C1 segment of cervical spinal cord (tissue), 14 donors: ENCODE measurements around the gene HCAR2.
"Not testable (repeated sequence)": the region's sequence is repeated elsewhere in the genome, so short reads cannot be mapped to it uniquely, and the experiment has no call there.

Source experiments
- DNase-seq, 14 donors: peaks; one replicate each; lab custom pipeline; 2025; lab: John Stamatoyannopoulos, UW

The HCAR2 gene

DNA sequence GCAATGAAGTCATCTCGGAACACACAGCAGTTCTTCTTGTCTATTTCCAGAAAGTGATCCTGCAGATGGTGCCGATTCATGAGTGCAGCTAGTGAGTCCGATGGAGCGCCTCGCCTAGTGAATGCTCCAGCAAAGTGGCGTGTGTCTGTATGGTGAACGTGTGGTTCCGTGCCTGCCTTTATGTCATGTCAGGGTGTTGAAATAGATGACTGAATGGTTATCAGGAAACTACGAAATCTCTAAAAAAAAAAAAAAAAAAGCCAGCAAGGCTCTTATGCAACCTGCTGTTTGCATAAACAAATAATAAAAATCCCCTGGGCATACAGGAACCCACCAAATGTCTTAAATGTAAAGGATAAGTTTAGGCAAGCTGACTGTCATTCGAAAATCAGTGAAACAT is 13.5 kb upstream of the HCAR2 start, which contains the start of gene HCAR3:
TSS of gene HCAR3 (minus strand) at position 154 of the 400 bp plus-strand sequence. CDS start at position 80, 74 bp downstream.
- DNase-seq: not testable (repeated sequence)

DNA sequence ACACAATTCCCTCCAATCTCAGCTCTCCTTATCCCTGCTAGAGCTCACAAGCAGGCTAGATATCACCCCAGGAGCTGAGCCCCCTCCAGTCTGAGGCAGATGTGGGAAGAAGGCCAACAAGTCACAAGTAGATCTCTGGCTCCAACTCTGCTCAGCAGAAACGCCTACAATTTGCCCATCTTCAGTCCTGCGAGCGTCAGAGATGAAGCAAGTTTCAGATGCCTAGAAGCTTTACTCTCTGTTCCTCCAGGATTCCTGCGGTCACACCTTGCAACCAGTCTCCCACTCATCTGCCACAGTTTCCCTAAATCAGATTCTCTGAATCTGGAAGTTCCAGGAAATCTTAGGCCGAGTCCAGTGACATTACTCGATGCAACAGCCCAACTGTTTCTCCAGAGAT is 12.1 kb upstream of the HCAR2 start:
- DNase-seq: not testable (repeated sequence)

DNA sequence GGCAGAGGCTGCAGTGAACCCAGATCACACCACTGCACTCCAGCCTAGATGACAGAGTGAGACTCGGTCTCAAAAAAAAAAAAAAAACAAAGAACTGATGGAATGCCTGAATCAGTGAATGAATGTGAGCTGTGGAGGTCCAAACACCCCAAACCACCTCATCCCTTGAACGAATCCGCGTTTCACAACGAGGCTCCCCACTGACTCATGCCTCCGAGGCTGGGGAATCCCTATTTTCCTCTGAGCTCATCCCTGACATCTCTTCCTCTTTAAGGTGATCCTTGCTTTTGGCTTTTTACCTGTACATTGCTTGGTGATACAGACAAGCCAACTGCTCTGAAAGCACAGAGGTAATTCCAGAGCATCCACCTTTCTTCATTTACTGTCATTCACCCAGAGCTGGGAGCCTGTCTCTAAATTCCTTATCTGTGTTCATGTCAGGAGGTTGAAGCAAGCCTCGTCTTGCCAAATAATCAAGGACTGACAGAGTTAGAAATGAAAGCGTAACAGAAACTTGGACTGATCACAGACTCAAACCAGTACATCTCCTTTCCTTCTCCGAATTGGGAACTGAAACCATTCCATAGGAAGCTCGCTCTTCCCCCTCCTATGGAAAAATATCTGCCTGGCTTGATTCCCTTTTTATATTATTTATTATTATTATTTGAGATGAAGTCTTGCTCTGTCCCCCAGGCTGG is 10.5 kb upstream of the HCAR2 start:
- DNase-seq: not testable (repeated sequence)

DNA sequence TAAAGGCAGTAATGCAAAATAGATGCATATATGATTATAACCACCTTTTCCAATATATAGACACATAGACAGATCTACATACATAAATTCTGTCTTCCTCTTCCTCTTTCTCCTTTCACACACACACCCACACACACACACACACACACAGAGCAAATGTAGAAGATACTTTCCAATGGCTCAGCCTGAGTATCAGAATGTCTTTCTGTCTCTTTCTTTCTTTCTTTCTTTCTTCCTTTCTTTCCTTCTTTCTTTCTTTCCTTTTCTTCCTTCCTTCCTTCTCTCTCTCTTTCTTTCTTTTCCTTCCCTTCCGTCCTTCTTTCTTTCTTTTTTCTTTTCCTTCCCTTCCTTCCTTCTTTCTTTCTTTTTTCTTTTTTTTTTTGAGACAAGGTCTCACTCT is 8.1 kb upstream of the HCAR2 start:
- DNase-seq: not testable (repeated sequence)

DNA sequence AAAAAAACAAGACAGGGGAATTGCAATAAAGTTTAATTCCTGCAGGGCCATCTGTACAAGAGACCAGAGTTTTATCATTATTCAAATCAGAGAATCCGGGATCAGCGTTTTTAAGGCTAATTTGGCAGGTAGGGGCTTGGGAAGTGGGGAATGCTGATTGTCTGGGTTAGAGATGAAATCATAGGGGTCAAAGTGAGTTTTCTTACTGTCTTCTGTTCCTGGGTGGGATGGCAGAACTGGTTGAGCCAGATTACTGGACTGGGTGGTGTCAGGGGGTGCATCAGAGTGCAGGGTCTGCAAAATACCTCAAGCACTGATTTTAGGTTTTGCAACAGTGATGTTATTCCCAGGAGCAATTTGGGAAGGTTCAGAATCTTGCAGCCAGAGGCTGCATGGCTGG is 7.2 kb upstream of the HCAR2 start:
- DNase-seq: not testable (repeated sequence)

DNA sequence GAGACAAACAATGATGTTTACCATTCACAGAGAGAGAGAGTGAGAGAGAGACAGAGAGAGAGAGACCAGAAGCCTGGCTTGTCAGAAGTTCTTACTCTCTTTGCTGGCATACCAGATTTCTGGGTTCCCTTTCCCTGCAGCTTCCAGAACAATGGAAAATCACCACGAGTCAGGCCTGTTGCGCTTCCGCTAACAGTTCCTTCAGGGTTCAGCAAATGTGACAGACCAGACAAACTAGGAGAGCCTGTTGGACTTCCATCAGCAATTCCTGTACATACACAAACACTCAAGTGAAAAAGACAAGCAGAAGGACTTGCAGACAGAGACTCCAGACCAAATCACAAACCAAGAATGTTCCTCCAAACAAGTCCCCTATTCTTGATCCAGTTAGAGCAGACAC is 6.1 kb upstream of the HCAR2 start:
- DNase-seq: not testable (repeated sequence)

DNA sequence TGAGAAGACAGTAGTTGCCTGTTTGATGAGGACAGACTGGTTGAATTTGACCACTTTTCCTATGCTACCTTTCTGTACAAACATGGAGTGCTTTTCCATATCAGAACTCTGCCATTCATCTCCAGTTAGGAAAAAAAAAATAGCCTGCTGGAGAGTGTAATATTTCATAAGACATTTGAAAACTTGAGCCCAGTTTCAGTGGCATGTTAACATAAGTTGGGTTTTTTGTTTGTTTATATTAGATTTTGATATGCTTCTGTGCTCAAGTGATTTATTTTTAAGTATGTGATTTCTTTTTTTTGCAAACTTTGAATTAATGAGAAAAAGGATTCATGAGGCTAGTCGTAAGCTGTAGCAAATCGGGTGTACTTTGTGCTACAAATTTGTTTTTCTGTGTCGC is 684 bp upstream of the HCAR2 start:
- not testable (repeated sequence) for DNase-seq

DNA sequence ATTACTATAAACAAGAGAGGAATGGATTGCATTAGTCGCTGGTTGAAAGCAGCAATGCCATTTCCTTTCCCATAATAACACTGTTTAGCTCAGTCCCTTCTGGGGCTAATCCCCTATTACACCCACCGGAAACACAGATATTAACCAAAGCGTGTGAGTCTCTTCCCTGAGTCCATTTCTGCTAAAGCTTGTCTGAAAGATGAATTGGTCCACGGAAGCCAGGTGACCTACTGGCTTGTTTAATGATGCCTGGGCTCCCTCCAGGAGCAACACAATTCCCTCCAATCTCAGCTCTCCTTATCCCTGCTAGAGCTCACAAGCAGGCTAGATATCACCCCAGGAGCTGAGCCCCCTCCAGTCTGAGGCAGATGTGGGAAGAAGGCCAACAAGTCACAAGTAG is 1.7 kb downstream of the HCAR2 start:
- DNase-seq: not testable (repeated sequence)

DNA sequence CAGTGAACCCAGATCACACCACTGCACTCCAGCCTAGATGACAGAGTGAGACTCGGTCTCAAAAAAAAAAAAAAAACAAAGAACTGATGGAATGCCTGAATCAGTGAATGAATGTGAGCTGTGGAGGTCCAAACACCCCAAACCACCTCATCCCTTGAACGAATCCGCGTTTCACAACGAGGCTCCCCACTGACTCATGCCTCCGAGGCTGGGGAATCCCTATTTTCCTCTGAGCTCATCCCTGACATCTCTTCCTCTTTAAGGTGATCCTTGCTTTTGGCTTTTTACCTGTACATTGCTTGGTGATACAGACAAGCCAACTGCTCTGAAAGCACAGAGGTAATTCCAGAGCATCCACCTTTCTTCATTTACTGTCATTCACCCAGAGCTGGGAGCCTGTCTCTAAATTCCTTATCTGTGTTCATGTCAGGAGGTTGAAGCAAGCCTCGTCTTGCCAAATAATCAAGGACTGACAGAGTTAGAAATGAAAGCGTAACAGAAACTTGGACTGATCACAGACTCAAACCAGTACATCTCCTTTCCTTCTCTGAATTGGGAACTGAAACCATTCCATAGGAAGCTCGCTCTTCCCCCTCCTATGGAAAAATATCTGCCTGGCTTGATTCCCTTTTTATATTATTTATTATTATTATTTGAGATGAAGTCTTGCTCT is 3.0 kb downstream of the HCAR2 start:
- DNase-seq: not testable (repeated sequence)

DNA sequence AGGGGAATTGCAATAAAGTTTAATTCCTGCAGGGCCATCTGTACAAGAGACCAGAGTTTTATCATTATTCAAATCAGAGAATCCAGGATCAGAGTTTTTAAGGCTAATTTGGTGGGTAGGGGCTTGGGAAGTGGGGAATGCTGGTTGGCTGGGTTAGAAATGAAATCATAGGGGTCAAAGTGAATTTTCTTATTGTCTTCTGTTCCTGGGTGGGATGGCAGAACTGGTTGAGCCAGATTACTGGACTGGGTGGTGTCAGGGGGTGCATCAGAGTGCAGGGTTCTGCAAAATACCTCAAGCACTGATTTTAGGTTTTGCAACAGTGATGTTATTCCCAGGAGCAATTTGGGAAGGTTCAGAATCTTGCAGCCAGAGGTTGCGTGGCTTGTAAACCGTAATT is 6.2 kb downstream of the HCAR2 start:
- not testable (repeated sequence) for DNase-seq

DNA sequence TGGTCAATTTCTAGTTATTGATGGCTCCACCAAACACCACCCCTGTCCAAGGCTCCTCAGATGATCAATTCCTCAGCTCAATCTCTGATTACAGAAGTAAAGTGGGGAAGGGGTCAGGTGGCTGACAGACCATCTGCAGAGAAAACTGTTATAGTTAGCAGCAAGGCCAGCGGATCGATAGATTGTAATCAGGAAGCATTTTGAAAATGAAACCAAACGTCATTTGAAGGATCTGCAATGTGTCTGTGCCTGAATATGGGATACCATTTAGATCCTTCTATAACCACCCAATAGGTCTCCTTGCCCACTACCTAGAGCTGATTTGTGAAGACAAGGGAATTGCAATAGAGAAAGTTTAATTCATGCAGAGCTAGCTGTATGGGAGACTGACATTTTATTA is 11.6 kb downstream of the HCAR2 start:
- DNase-seq: no peak

DNA sequence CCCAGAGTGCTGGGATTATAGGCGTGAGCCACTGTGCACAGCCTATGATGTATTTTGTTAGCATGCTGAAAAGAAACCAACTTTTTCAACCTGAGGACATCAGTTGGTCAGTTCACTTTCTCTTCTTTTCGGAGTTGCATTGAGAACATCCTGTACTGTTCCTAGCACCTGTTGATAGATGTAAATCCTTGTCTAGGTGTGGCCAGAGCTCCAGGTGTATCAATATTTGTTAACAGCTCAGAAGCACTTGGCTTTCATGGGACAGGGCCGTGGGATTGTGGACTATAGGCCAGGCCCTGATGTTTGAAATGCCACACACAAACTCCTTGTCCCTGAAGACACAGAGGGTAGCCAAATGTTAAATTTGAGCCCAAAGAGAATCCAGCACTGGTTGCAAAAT is 14.9 kb downstream of the HCAR2 start:
- no peak for DNase-seq

DNA sequence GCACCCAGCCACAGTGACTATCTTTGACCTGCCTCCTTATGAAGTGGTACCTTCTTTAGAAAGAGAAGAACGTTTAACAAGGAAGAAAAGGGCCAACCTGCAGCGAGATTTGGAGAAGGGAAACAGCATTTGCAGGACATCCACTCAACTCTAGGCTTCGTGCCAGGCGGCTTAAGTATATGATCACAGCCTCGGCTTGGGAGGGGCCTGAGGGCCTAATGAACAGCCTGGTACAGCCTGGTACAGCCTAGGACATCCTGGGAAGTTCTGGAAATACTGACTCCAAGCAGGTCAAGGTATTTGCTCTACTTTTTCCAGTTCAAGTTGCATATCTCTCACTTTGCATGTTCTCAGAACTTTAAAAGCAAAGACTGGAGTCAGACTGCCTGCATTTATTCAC is 16.1 kb downstream of the HCAR2 start:
- DNase-seq: no peak

DNA sequence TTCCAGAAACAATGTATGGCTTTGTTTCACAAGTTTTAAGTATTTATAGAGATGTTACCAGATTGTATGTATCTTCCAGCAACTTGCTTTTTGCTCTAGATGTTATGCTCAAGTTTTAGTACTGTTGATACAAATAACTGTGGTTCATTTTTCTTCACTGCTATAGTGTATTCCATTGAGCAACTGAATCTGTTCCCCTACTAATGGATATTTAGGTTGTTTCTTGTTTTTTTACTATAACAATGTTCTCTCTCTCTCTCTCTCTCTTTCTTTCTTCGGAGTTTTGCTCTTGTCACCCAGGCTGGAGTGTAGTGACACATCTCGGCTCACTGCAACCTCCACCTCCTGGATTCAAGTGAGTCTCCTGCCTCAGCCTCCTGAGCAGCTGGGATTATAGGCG is 16.6 kb downstream of the HCAR2 start:
- DNase-seq: no peak

DNA sequence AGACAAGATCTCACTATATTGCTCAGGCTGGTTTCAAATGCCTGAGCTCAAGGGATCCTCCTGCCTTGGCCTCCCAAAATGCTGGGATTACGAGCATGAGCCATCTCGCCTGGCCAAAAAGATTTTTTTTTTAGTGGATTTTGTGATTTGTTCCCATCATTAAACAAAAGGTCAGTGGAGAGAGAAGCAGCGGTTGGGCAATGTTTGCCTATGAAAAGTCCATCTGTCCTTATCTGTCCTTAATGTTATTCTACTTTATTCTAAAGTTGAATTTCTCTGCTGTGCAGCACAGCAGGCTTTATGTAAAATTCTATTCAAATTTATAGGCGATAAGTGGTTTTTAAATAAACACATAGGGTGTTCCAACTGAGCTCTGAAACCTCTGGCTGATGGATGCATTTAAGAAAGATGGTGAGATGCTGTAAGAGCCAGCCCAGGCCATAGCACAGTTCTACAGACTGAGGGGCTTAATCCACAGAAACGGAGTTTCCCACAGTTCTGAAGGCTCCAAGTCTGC is 18.8 kb downstream of the HCAR2 start:
- no peak for DNase-seq

DNA sequence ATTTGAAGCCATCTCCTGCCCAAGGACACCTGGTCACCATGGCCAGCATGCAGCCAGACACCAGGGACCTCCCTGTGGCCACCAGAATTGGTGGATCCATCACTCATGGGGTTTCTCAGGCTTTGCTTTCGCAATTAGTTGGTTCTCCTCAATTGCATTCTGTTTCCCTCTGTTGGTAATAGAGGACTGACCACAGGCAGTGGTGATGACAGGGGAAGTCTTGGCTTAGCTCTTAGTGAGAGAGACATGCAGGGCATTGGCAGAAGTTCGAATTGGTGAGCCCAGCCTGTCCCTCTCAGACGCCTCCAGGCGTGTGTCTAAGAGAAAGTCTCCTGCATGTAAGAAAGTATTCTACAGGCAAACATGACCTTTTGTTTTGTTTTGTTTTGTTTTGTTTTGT is 21.3 kb downstream of the HCAR2 start:
- peak in 4 of 14 donors; percentile 2 to 16 (median 3) for DNase-seq

DNA sequence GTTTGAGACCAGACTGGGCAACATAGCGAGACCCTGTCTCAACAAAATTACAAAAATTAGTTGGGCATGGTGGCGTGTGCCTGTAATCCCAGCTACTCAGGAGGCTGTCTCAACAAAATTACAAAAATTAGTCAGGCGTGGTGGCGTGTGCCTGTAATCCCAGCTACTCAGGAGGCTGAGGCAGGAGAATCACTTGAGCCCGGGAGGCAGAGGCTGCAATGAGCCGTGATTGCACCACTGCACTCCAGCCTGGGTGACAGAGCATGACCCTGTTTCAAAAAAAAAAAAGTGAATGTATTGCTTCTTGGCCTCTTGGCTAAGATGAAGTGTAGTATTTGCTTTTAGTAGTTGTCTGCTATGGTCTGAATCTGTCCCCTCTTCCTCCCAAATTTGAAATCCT is 22.2 kb downstream of the HCAR2 start:
- not testable (repeated sequence) for DNase-seq

DNA sequence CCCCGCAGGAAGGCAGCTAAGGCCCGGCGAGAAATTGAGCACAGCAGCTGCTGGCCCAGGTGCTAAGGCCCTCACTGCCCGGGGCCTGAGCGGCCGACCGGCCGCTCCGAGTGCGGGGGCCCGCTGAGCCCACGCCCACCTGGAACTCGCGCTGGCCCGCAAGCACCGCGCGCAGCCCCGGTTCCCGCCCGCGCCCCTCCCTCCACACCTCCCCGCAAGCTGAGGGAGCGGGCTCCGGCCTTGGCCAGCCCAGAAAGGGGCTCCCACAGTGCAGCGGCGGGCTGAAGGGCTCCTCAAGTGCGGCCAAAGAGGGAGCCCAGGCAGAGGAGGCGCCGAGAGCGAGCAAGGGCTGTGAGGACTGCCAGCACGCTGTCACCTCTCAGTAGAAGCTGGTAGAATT is 26.4 kb downstream of the HCAR2 start:
- DNase-seq: not testable (repeated sequence)

DNA sequence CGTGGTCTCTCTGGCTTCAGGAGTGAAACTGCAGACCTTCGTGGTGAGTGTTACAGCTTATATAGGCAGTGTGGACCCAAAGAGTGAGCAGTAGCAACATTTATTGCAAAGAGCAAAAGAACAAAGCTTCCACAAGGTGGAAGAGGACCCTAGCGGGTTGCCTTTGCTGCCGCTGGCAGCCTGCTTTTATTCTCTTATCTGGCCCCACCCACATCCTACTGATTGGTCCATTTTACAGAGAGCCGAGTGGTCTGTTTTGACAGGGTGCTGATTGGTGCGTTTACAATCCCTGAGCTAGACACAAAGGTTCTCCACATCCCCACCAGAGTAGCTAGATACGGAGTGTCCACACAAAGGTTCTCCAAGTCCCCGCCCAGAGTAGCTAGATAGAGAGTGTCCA is 27.1 kb downstream of the HCAR2 start:
- not testable (repeated sequence) for DNase-seq

DNA sequence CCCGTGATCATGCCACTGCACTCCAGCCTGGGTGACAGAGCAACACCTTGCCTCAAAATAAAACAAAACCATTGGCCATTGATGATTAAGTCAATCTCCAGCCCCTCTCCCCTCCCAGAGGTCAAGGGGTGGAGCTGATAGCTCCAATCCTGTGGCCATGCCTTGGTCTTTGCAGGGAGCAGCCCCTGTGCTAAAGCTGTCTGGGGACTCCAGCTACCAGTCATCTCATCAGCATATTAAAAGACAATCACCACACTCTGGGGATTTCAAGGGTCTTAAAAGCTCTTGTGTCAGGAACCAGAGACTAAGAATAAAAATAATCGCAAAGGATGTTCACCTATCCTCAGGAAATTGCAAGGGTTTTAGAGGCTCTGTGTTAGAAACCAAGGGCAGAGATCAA is 30.6 kb downstream of the HCAR2 start:
- DNase-seq: no peak

DNA sequence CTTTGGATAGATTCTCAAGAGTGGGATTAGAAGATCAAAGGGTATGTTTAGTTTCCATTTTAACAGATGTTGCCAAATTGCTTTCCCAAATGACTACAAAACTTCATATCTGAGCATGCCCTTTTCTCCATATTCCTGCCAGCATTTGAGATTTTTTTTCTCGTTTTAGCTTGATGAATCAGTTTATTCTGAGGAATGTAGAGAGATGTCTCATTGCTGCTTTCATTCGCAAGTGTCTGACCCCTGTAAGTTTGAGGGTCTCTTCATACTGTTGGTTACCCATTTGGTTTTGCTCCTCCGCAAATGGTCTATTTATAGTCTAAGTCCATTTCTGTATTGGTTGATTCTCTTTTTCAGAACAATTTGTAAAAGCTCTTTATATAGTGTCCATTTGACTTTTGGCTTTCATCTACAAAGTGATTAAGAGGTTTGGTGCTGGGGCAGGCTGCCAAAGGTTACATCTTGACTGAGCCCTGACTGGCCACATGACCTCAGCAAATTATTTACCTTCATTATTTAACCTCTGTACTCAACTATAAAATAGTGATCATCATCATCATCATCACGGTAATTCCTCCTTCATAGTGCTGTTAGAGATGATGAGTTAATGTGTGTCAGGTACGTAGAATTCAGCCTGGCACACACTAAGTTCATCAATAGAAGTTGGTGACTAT is 33.6 kb downstream of the HCAR2 start:
- no peak for DNase-seq

DNA sequence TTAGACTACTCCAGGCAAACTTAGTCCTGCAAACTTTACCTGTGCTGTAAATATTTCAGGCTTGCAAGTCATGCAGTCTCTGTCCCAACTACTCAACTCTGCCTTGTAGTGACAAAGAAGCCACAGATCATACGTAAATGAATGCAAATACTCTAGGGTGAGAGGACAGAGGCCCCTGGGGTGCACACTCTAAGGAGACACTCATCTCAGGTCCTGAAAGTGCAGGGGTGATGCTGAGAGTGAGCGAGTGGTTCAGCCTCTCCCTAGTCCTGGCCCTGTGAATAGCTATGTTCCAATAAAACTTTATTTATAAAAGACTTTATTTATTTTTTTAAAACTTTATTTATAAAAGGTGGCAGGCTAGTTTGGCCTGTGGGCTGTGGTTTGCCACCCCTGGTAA is 34.9 kb downstream of the HCAR2 start:
- no peak for DNase-seq
